B cell (primary cell): ENCODE data around the gene TYRP1. TPM values are rescaled to one million over a fixed set of nuclear protein-coding genes. Genes with fewer than 3 reads are reported as not detected.

ENCODE experiments used
- ATAC-seq: fragments of 200-7000 bp; cut with Tn5 transposase; one replicate; pipeline ENCODE4 v1.10.0; 2021; ENCODE audit warnings: low read depth, mild to moderate bottlenecking, moderate number of reproducible peaks, moderate library complexity
- CTCF ChIA-PET: fragments of 350-600 bp; sonication (Branson Sonifier 250); formaldehyde crosslinking; loops from one replicate; lab custom pipeline; 2021; ENCODE audit warnings: antibody characterized with exemption, inconsistent platforms; lab: Charles Lee
- POLR2A ChIA-PET: fragments of 350-600 bp; sonication (Branson Sonifier 250); formaldehyde crosslinking; loops from one replicate; lab custom pipeline; 2021; ENCODE audit warnings: antibody characterized with exemption; lab: Charles Lee
- DNase-seq: peaks from one replicate; pipeline ENCODE4 v3.0.0; 2013
- H2AFZ ChIP-seq: 2 replicates; pipeline ENCODE4 v1.6.1; 2012; ENCODE audit warnings: mild to moderate bottlenecking, low read depth, low read length; ENCODE audit not compliant: insufficient read depth, poor library complexity, severe bottlenecking
- H3K27ac ChIP-seq, 2 donors: 1 replicate in 1 of 2; 2 replicates in 1 of 2; pipeline ENCODE4 v1.5.1; 2012 to 2013; ENCODE audit warnings: low read length in 2 of 2, mild to moderate bottlenecking in 2 of 2, moderate library complexity in 1 of 2
- H3K27me3 ChIP-seq, 4 experiments: fragments of 200-600 bp in 1 of 4; sonication (generic) in 1 of 4; replicated peaks in 1 of 4; 1 replicate in 2 of 4; 2 replicates in 2 of 4; pipeline versions ENCODE4 v1.6.1 to v1.7.0; 2013 to 2016; ENCODE audit warnings: low read length in 3 of 4, mild to moderate bottlenecking in 2 of 4, mixed read lengths in 1 of 4, moderate library complexity in 1 of 4; ENCODE audit not compliant: insufficient read depth in 4 of 4, control insufficient read depth in 3 of 4; ENCODE audit errors: control extremely low read depth in 1 of 4
- H3K36me3 ChIP-seq, 2 experiments: replicated peaks in 1 of 2; 1 replicate in 1 of 2; 2 replicates in 1 of 2; pipeline versions ENCODE4 v1.6.1 to v1.7.1; 2013; ENCODE audit warnings: low read length in 1 of 2; ENCODE audit not compliant: insufficient read depth in 2 of 2, control insufficient read depth in 1 of 2; ENCODE audit errors: control extremely low read depth in 1 of 2, extremely low read depth in 1 of 2
- H3K4me1 ChIP-seq, 2 donors: fragments of 200-600 bp in 1 of 2; sonication (generic) in 1 of 2; 1 replicate in 1 of 2; 2 replicates in 1 of 2; pipeline versions ENCODE4 v1.5.1 to v1.6.1; 2013 to 2017; ENCODE audit warnings: low read length in 2 of 2; ENCODE audit not compliant: control insufficient read depth in 2 of 2, insufficient read depth in 2 of 2
- H3K4me2 ChIP-seq: replicated peaks from 2 replicates; pipeline ENCODE3; 2012; ENCODE audit warnings: mild to moderate bottlenecking, low read depth, low read length; ENCODE audit not compliant: poor library complexity, severe bottlenecking
- H3K4me3 ChIP-seq, 5 experiments: fragments of 200-600 bp in 1 of 5; sonication (generic) in 1 of 5; 1 replicate in 3 of 5; 2 replicates in 2 of 5; pipeline versions ENCODE4 v1.5.1 to v1.7.0; 2011 to 2016; ENCODE audit warnings: low read length in 4 of 5, mild to moderate bottlenecking in 4 of 5, low read depth in 2 of 5, control low read depth in 1 of 5, moderate library complexity in 1 of 5; ENCODE audit not compliant: insufficient read depth in 1 of 5; ENCODE audit errors: control extremely low read depth in 1 of 5, extremely low read depth in 1 of 5
- H3K79me2 ChIP-seq: fragments of 200-600 bp; sonication (generic); one replicate; pipeline ENCODE4 v1.6.0; 2016; ENCODE audit warnings: low read length; ENCODE audit not compliant: control insufficient read depth, insufficient read depth
- H3K9ac ChIP-seq: fragments of 200-600 bp; sonication (generic); 2 replicates; pipeline ENCODE4 v1.6.1; 2017; ENCODE audit warnings: mild to moderate bottlenecking, low read length, moderate library complexity
- H3K9me3 ChIP-seq, 3 donors: one replicate each; pipeline versions ENCODE4 v1.6.1 to v1.7.1; 2013; ENCODE audit warnings: low read length in 2 of 3; ENCODE audit not compliant: control insufficient read depth in 2 of 3, insufficient read depth in 1 of 3; ENCODE audit errors: control extremely low read depth in 1 of 3
- H4K20me1 ChIP-seq: 2 replicates; pipeline ENCODE4 v1.6.0; 2012; ENCODE audit warnings: mild to moderate bottlenecking, low read length; ENCODE audit not compliant: insufficient read depth, control insufficient read depth, poor library complexity, severe bottlenecking
- H3K27ac Mint-ChIP-seq: one replicate; pipeline ENCODE4 v1.8.0; 2021; ENCODE audit warnings: mixed read lengths
- H3K27me3 Mint-ChIP-seq: one replicate; pipeline ENCODE4 v1.8.0; 2021; ENCODE audit warnings: mixed read lengths
- H3K4me1 Mint-ChIP-seq: one replicate; pipeline ENCODE4 v1.8.0; 2021; ENCODE audit warnings: mixed read lengths
- H3K4me3 Mint-ChIP-seq: one replicate; pipeline ENCODE4 v1.8.0; 2021; ENCODE audit warnings: mixed read lengths
- H3K9me3 Mint-ChIP-seq: one replicate; pipeline ENCODE4 v1.8.0; 2022; ENCODE audit warnings: mixed read lengths; ENCODE audit not compliant: insufficient read depth
- EZH2 ChIP-seq: IDR thresholded peaks from 2 replicates; pipeline ENCODE4 v1.6.1; 2012; ENCODE audit warnings: borderline replicate concordance, low read depth, mild to moderate bottlenecking, moderate library complexity, low read length; ENCODE audit not compliant: insufficient read depth, poor library complexity, severe bottlenecking
- WGBS: methylation state at CpG from one replicate; pipeline ENCODE4 v1.1.5; 2013; ENCODE audit warnings: missing lambda C conversion rate; ENCODE audit not compliant: insufficient coverage; 5-methylcytosine and 5-hydroxymethylcytosine counted together
- intact Hi-C: fragments of 100-400 bp; cut with micrococcal nuclease; formaldehyde crosslinking; loops from one replicate; pipeline ENCODE4 v1.10.0; 2022
- polyA plus RNA-seq: library from polyadenylated mRNA; depleted of rRNA; stranded (reverse); fragments of >200 nt; gene quantifications from 2 replicates; pipeline ENCODE4 v1.2.3, GENCODE V29; 2012
- total RNA-seq, 2 donors: library from RNA; stranded (reverse); fragments of 120-200 nt in 1 of 2; gene quantifications; 1 replicate in 1 of 2; 2 replicates in 1 of 2; pipeline versions ENCODE4 v1.2.3 to v1.2.4, GENCODE V29; 2013 to 2022
- TF ChIP-seq, protein P1 (sequence below): fragments of 200-600 bp; IDR thresholded peaks from one replicate; pipeline ENCODE4 v1.8.0; 2022; ENCODE audit warnings: antibody characterized with exemption, mild to moderate bottlenecking

The TYRP1 gene
- total and polyA plus RNA-seq, 2 donors (not counting 1 experiment from before 2014, with no cell fraction given): not detected

DNA sequence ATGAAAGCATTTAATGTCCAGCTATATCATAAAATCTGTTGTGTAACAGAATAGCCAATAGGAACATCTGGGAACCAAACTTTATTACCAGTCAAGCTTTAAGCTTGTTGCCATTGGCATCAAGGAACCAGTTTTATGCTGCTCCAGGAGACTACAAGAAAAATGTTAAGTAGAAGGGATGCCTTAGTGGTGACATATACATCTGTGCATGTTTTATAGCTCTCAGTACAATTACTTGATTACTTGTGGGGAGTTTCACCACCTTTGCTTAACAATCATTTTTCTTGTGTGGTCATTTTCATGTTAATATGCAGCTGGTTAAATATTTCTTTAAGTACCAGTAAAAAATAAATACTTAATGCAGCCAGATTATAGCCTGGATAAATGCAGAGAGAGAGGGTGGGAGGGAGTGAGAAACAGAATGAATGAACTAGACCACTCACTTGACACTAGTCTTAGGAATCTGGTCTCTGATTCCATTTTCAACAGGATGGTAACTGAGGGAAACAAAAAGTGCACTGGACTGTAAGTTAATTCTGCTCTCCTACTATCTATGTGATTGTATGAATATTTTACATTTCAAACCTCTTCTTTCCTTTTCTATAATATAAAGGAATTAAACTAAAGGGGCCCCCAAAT is 45.9 kb downstream of the TYRP1 start:
- no peak for ATAC-seq
- no peaks in the 10 kb centered on the region for H3K79me2 ChIP-seq
- Mint-ChIP-seq H3K4me3 (no peak overlapping the region), H3K4me1 (no peaks in the 10 kb centered on the region), H3K27me3 (no peaks in the 10 kb centered on the region), H3K27ac (no peak overlapping the region), H3K9me3 (no peaks in the 10 kb centered on the region)
- TF ChIP-seq, protein P1, sequence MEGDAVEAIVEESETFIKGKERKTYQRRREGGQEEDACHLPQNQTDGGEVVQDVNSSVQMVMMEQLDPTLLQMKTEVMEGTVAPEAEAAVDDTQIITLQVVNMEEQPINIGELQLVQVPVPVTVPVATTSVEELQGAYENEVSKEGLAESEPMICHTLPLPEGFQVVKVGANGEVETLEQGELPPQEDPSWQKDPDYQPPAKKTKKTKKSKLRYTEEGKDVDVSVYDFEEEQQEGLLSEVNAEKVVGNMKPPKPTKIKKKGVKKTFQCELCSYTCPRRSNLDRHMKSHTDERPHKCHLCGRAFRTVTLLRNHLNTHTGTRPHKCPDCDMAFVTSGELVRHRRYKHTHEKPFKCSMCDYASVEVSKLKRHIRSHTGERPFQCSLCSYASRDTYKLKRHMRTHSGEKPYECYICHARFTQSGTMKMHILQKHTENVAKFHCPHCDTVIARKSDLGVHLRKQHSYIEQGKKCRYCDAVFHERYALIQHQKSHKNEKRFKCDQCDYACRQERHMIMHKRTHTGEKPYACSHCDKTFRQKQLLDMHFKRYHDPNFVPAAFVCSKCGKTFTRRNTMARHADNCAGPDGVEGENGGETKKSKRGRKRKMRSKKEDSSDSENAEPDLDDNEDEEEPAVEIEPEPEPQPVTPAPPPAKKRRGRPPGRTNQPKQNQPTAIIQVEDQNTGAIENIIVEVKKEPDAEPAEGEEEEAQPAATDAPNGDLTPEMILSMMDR: no peak
- TF ChIP-seq EZH2: no peak
- no peaks in the 10 kb centered on the region for H3K9me3 ChIP-seq
- H2AFZ ChIP-seq: no peak overlapping the region
- no peaks in the 10 kb centered on the region for H4K20me1 ChIP-seq
- CTCF ChIA-PET: no interaction called here
- H3K9ac ChIP-seq: no peak overlapping the region
- intact Hi-C loops: no loop called here
- H3K4me1 ChIP-seq: no peaks in the 10 kb centered on the region
- no peak overlapping the region for H3K4me2 ChIP-seq
- POLR2A ChIA-PET: no interaction called here
- no peak for DNase-seq
- H3K27ac ChIP-seq: no peak overlapping the region
- no peaks in the 10 kb centered on the region for H3K36me3 ChIP-seq
- H3K27me3 ChIP-seq: no peaks in the 10 kb centered on the region
- H3K4me3 ChIP-seq: no peak overlapping the region

DNA sequence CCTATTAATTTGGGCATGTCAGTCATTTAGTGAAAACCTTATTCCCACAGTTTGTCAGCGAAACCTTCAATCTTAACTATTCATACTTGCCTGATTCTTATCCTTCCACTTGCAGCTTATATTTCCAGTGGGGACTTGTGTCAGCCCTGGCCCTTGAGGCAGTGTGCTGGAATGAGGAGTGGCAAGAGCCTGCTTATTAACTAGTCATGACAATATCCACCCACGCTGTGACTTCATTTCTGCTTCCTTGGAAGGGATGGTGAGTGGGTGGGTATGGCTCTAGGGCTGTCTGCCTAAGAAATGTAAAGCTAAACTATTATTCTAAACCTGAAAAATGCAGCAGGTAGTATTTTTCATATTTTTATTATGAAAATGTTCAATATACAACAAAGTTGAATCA is 47.7 kb downstream of the TYRP1 start:
- Mint-ChIP-seq H3K27ac (no peak overlapping the region), H3K27me3 (no peaks in the 10 kb centered on the region), H3K4me3 (no peak overlapping the region), H3K9me3 (no peaks in the 10 kb centered on the region), H3K4me1 (no peaks in the 10 kb centered on the region)
- POLR2A ChIA-PET: no interaction called here
- no peak for DNase-seq
- no peak overlapping the region for H3K4me3 ChIP-seq
- CTCF ChIA-PET: no interaction called here
- H3K9me3 ChIP-seq: no peaks in the 10 kb centered on the region
- H2AFZ ChIP-seq: no peak overlapping the region
- H3K4me2 ChIP-seq: no peak overlapping the region
- H3K36me3 ChIP-seq: no peaks in the 10 kb centered on the region
- no peak overlapping the region for H3K9ac ChIP-seq
- H3K4me1 ChIP-seq: no peaks in the 10 kb centered on the region
- intact Hi-C loops: no loop called here
- no peaks in the 10 kb centered on the region for H3K79me2 ChIP-seq
- H3K27ac ChIP-seq: no peak overlapping the region
- ATAC-seq: no peak
- H4K20me1 ChIP-seq: no peaks in the 10 kb centered on the region
- H3K27me3 ChIP-seq: no peaks in the 10 kb centered on the region
- no CpG with 5 or more reads among the region's 2 CpGs for WGBS
- TF ChIP-seq EZH2: no peak
- TF ChIP-seq, protein P1: no peak
